NCI-H2107 (cell line): ENCODE measurements around the gene MDFI.

Experiments used
- DNase-seq: peaks from one replicate; lab custom pipeline; 2025; lab: John Stamatoyannopoulos, UW

Gene MDFI

GRCh38 chr6:41651246-41651961, 13.1 kb downstream of the MDFI start:
- no peak for DNase-seq

GRCh38 chr6:41651962-41652657, 13.8 kb downstream of the MDFI start:
- no peak for DNase-seq

- no peak for DNase-seq
Observed at GRCh38 chr6:41652866-41653652, 14.8 kb downstream of the MDFI start.

- DNase-seq: no peak
Observed at GRCh38 chr6:41653691-41654090, 15.4 kb downstream of the MDFI start.

GRCh38 chr6:41654151-41654697, 16.0 kb downstream of the MDFI start:
- no peak for DNase-seq

- DNase-seq: no peak
Observed at GRCh38 chr6:41654698-41655151, 16.5 kb downstream of the MDFI start.

- DNase-seq: no peak
Observed at GRCh38 chr6:41655176-41655575, 16.9 kb downstream of the MDFI start.

- DNase-seq: no peak
Observed at GRCh38 chr6:41655646-41656001, 17.4 kb downstream of the MDFI start.

- no peak for DNase-seq
Observed at GRCh38 chr6:41656002-41656691, 17.9 kb downstream of the MDFI start.

- no peak for DNase-seq
Observed at GRCh38 chr6:41657131-41658094, 19.1 kb downstream of the MDFI start.

GRCh38 chr6:41658636-41659035, 20.4 kb downstream of the MDFI start:
- DNase-seq: no peak

GRCh38 chr6:41659935-41660334, 21.7 kb downstream of the MDFI start:
- DNase-seq: no peak

GRCh38 chr6:41663568-41663967, 25.3 kb downstream of the MDFI start:
- no peak for DNase-seq

- DNase-seq: no peak
Observed at GRCh38 chr6:41664271-41664670, 26.0 kb downstream of the MDFI start.

- DNase-seq: no peak
Observed at GRCh38 chr6:41667195-41667594, 28.9 kb downstream of the MDFI start.

GRCh38 chr6:41668968-41669367, 30.7 kb downstream of the MDFI start:
- no peak for DNase-seq

GRCh38 chr6:41670703-41671360, 32.6 kb downstream of the MDFI start:
- DNase-seq: no peak

- no peak for DNase-seq
Observed at GRCh38 chr6:41671376-41671775, 33.1 kb downstream of the MDFI start.

GRCh38 chr6:41672016-41672415, 33.7 kb downstream of the MDFI start:
- DNase-seq: no peak
